G401 (cell line): Measurements from ENCODE around the gene MORF4L1. TPM values are rescaled to one million over a fixed set of nuclear protein-coding genes. Genes with fewer than 3 reads are reported as not detected.
A peak's percentile ranks its signal among the peaks of the same experiment; 100 is the strongest.
"Not testable (repeated sequence)": the region's sequence is repeated elsewhere in the genome, so short reads cannot be mapped to it uniquely, and the experiment has no call there.

Experiments
- DNase-seq: peaks from one replicate; pipeline ENCODE4 v3.0.0-alpha.2; 2015; ENCODE audit warnings: low spot score
- in situ Hi-C: cut with HindIII; loops from 2 replicates; pipeline ENCODE4 v1.10.0; 2016; ENCODE audit warnings: low sequenced_read_pairs, mixed read lengths
- total RNA-seq: library from RNA; depleted of rRNA; stranded (reverse); fragments of >200 nt; shearing (Covaris generic); gene quantifications from 2 replicates; pipeline ENCODE4 v1.2.3, GENCODE V29; 2014

MORF4L1 gene
- total RNA-seq, 1 experiment from 2014 or later: 661 TPM

DNA sequence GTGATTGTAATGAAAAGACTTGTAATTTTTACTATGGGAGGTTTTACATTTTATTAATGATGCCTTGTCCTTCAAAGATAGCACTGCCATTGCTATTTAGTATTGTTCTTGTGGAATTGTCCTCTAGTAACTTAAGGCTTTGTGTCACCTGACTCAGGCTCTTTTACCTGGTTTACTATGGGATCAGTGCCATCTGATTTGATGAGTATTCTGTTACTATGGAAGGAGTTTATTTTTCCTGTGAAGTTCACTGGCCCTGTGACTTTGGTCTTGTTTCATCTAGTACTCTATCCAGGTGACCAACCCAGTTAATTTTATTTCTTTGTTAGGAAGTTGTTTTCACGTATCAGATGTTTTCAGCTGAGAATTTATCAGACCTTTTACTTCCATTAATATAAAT lies 9.0 kb downstream of the MORF4L1 start:
- no peak for DNase-seq
- in situ Hi-C loops: no loop called here

DNA sequence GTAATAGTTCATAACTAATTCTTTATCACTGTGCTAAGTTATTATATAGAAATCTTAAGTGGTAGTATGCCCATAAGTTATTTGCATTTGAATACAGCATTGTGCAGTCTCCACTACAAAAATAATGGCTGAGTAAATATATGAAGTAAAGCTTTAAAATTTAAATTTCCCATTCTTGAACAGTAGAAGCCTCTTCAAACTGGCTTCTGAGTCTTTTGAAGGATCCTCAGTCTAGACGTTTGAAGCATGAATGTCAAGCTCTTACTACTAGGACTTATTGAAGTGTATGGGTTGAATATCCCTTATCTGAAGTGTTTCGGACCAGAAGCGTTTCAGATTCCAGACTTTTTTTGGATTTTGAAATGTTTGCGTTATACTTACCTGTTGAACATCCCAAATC lies 16.3 kb downstream of the MORF4L1 start:
- no peak for DNase-seq
- in situ Hi-C loops: no loop called here

DNA sequence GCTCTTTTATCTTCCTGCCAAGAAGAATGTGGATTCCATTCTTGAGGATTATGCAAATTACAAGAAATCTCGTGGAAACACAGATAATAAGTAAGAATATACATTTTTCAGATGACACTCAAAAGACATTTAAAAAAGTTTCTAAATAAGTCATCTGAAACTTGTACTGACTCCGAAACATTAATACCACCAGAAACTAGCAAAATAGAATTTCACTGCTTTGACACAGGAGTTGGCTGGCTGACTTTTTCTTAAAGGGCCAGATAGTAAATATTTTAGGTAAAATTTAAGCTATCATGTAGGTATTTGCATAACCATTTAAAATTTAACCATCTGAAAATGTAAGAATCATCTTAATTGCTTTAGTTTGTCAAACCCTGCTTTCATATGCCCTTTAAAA lies 20.8 kb downstream of the MORF4L1 start:
- in situ Hi-C loops: no loop called here
- DNase-seq: no peak

- in situ Hi-C loops: no loop called here
Measured at GRCh38 chr15:78895471-78895870, 22.8 kb downstream of the MORF4L1 start.

GRCh38 chr15:78898540-78898939 lies 25.9 kb downstream of the MORF4L1 start:
- no peak for DNase-seq
- in situ Hi-C loops: no loop called here

More at GRCh38 chr15:78895471-78895870, 22.8 kb downstream of the MORF4L1 start:
- DNase-seq: no peak

- DNase-seq, in situ Hi-C loops: not testable (repeated sequence)
Measured at GRCh38 chr15:78900819-78901533, 28.3 kb downstream of the MORF4L1 start.

DNA sequence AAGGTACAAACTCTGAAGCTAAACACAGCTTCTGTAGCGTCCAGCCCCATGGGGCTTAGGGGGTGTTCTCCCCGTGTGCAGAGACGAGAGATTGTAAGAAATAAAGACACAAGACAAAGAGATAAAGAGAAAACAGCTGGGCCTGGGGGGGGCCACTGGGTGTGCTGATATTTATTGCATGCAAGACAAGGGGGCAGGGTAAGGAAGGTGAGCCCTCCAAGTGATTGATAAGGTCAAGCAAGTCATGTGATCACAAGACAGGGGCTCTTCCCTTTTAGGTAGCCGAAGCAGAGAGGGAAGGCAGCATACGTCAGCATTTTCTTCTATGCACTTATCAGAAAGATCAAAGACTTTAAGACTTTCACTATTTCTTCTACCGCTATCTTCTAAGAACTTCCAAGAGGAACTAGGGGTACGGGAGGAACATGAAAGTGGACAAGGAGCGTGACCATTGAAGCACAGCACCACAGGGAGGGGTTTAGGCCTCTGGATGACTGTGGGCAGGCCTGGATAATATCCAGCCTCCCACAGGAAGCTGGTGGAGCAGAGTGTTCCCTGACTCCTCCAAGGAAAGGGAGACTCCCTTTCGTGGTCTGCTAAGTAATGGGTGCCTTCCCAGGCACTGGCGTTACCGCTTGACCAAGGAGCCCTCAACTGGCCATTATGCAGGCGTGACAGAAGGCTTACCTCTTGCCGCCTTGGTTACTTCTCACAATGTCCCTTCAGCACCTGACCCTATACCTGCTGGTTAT lies 29.8 kb downstream of the MORF4L1 start:
- DNase-seq, in situ Hi-C loops: not testable (repeated sequence)

DNA sequence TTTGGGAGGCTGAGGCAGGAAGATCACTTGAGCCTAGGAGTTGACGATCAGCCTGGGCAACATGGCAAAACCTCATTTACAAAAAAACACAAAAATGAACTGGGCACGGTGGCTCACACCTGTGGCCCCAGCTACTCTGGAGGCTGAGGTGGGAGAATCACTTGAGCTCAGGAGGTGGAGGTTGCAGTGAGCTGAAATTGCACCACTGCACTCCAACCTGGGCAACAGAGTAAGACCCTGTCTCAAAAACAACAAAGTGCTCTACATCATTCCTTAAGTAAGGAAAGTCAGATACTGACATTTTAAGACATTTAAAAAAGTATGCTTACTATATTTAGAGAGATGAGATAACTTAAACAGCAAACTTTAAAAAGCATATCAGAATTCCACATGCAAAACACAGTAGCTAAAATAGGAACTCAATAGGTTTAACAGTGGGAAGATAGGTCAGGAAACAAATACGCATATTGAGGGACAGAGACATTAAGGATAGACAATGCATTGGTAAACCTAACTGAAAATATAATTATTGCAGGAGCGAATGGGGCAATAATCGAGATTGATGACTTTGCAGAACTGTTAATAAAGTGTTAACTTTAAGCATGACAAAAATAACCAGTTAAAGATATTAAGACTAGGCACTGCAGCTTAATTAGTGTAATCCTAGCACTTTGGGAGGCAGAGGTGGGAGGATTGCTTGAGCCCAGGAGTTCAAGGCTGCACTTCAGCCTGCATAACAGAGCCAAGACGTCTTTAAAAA lies 32.1 kb downstream of the MORF4L1 start:
- no peak for DNase-seq
- in situ Hi-C loops: no loop called here

GRCh38 chr15:78906316-78906620 lies 33.6 kb downstream of the MORF4L1 start:
- peak; percentile 41 for DNase-seq
- in situ Hi-C loops: no loop called here

DNA sequence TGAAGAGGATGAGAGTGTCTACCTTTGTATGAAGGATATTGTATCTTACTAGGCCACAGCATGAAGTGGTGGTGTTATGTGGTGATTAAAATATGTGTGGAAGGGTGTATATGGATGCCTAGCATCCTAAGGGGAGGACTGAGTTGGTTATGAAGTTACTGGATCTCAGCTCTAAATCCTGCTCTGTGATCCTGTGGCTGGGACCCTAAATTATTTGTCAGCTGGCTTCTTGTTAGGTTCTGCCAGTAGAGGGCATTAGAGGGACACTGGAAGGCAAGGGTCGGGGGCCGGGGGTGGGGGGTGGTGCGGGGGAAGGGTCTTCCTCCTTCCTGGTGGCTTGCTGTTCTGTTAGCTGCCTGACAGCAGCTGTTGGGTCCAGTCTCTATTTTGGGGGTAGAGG lies 34.9 kb downstream of the MORF4L1 start:
- DNase-seq: no peak

GRCh38 chr15:78909160-78909695 lies 36.5 kb downstream of the MORF4L1 start:
- no peak for DNase-seq
- in situ Hi-C loops: no loop called here

More for the DNA sequence above, 34.9 kb downstream of the MORF4L1 start:
- in situ Hi-C loops: no loop called here

DNA sequence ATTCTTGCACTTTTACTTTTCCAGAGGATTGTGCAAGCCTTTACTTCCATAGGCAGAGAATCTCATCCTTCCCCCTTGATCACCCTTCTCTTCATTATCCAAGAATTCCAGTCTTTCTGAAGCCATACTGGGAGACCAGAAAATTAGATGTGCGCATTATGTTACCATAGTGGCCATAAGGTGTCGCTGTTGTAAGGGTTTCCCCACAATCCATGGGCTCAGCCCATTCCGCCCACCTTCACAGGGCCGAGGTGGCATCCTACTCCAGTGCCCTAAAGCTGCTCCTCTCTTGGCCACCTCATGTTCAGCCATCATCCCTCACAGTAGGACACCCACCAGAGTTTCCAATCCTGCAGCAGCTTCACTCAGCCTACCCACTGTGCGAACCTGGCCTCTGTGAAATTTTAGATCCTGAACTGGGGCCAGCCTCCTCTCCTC lies 37.1 kb downstream of the MORF4L1 start:
- in situ Hi-C loops: no loop called here
- peak; percentile 72 for DNase-seq

GRCh38 chr15:78910271-78910670 lies 37.6 kb downstream of the MORF4L1 start:
- DNase-seq: no peak
- in situ Hi-C loops: no loop called here

- in situ Hi-C loops: no loop called here
- no peak for DNase-seq
Measured at GRCh38 chr15:78912316-78912715, 39.6 kb downstream of the MORF4L1 start.

DNA sequence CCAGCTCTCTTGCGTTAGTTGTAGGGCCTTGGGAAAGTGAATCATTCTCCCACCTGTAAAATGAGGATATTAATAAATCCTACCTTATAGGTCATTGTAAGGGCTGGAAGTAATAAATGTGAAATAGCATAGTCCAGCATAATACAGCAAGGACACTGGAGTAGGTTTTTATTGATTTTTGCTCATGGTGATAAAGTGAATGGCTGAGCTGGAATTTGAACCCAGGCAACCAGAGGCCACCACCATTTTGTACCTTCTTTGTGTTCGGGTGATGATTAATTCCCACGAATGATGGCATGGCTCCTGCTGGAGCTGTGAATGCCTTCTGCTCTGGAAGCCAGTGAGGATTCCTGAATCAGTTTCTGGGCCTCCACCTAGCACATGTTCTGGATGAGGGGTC lies 40.3 kb downstream of the MORF4L1 start:
- in situ Hi-C loops: no loop called here
- DNase-seq: no peak

- DNase-seq: peak; percentile 63
- in situ Hi-C loops: no loop called here
Measured at GRCh38 chr15:78914027-78914764, 41.5 kb downstream of the MORF4L1 start.

GRCh38 chr15:78915341-78916087 lies 42.8 kb downstream of the MORF4L1 start:
- no peak for DNase-seq
- in situ Hi-C loops: no loop called here

- DNase-seq: no peak
- in situ Hi-C loops: no loop called here
Measured at GRCh38 chr15:78916088-78916487, 43.4 kb downstream of the MORF4L1 start.
